Transverse colon (tissue), 4 donors: ENCODE results near the gene GRAPL. TPM values are rescaled to one million over a fixed set of nuclear protein-coding genes. Genes with fewer than 3 reads are reported as not detected.
"Not testable (repeated sequence)": the region's sequence is repeated elsewhere in the genome, so short reads cannot be mapped to it uniquely, and the experiment has no call there.

Source experiments
- DNase-seq: peaks from one replicate; pipeline ENCODE4 v3.0.0-alpha.2; 2019
- H3K27ac ChIP-seq, 4 donors: fragments of 200-600 bp; sonication (generic); 2 replicates each; pipeline ENCODE4 v1.5.1; 2016 to 2018; ENCODE audit warnings: inconsistent platforms in 4 of 4
- H3K27me3 ChIP-seq: fragments of 200-600 bp; sonication (generic); 2 replicates; pipeline ENCODE4 v1.5.1; 2017; ENCODE audit warnings: inconsistent platforms
- H3K36me3 ChIP-seq, 4 donors: fragments of 200-600 bp; sonication (generic); 2 replicates each; pipeline ENCODE4 v1.5.1; 2017 to 2019; ENCODE audit warnings: inconsistent platforms in 4 of 4
- H3K4me1 ChIP-seq, 4 donors: fragments of 200-600 bp; sonication (generic); 2 replicates each; pipeline ENCODE4 v1.5.1; 2017 to 2020; ENCODE audit warnings: inconsistent platforms in 4 of 4
- H3K4me3 ChIP-seq, 4 donors: fragments of 200-600 bp; sonication (generic); 1 replicate in 1 of 4; 2 replicates in 3 of 4; pipeline versions ENCODE4 v1.5.1 to v1.6.1; 2017 to 2019; ENCODE audit warnings: inconsistent platforms in 4 of 4
- H3K9me3 ChIP-seq, 2 donors: fragments of 200-600 bp; sonication (generic); 2 replicates each; pipeline ENCODE4 v1.5.1; 2017 to 2019; ENCODE audit warnings: inconsistent platforms in 2 of 2
- WGBS, 2 donors: methylation state at CpG; one replicate each; pipeline ENCODE4 v1.1.5; 2018; ENCODE audit warnings: low coverage in 1 of 2; 5-methylcytosine and 5-hydroxymethylcytosine counted together
- in situ Hi-C, 4 donors: fragments of 200-750 bp; cut with MboI; loops; one replicate each; pipeline versions ENCODE4 v1.15.0 to v1.15.1; 2017; ENCODE audit warnings: low sequenced_read_pairs in 3 of 4, low pct_ligation_motif_present in 1 of 4, low pct_unique_long_range_greater_than_20kb in 1 of 4
- intact Hi-C: fragments of 100-400 bp; cut with DNase I; formaldehyde crosslinking; loops from one replicate; pipeline ENCODE4 v1.15.1; 2023; ENCODE audit warnings: low total_unique reads
- total RNA-seq, 4 donors: library from RNA; depleted of rRNA; stranded (reverse); fragments of >200 nt; gene quantifications; one replicate each; pipeline ENCODE4 v1.1.0, GENCODE V29; 2016
- TF ChIP-seq, protein P1 (sequence below), 5 experiments: fragments of 200-600 bp in 3 of 5; fragments of 450-650 bp in 2 of 5; sonication (generic) in 3 of 5; IDR thresholded peaks; 1 replicate in 2 of 5; 2 replicates in 3 of 5; pipeline ENCODE4 v1.5.1; 2016 to 2017; ENCODE audit warnings: antibody characterized with exemption in 5 of 5, inconsistent platforms in 3 of 5, mild to moderate bottlenecking in 2 of 5, moderate library complexity in 1 of 5

The GRAPL gene
- total RNA-seq, 4 donors from 2014 or later: 2.2 to 4.1 TPM; not detected in 2

DNA sequence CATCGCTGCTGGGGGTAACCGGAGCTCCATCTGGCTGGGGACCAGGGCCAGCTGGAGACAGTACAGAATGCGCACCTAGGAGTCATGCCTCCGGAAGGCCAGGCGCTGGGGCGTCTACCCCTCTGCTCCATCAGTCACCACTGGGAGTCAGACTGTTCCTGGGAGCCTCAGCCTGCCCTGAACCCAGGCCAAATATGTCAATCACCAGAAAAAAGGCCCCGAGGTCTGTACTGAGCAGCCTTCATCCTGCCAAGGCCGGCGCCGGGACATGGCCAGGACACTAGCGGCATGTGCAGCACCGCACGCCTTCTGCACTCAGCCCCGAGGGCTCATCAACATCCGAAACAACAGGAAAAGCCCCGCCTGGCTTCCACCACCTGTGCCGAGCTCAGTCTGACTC, 8.7 kb downstream of the GRAPL start:
- H3K4me3 ChIP-seq, H3K9me3 ChIP-seq, in situ Hi-C loops, DNase-seq, H3K27me3 ChIP-seq, intact Hi-C loops, H3K27ac ChIP-seq, H3K4me1 ChIP-seq, H3K36me3 ChIP-seq: not testable (repeated sequence)
- WGBS, 2 donors: no CpG with 5 or more reads among the region's 17 CpGs

GRCh38 chr17:19136605-19137004, 9.2 kb downstream of the GRAPL start:
- H3K36me3 ChIP-seq, H3K4me3 ChIP-seq, intact Hi-C loops, H3K4me1 ChIP-seq, H3K9me3 ChIP-seq, DNase-seq, H3K27me3 ChIP-seq, in situ Hi-C loops, H3K27ac ChIP-seq: not testable (repeated sequence)
- WGBS, 2 donors: no CpG with 5 or more reads among the region's 6 CpGs

- H3K4me1 ChIP-seq, in situ Hi-C loops, H3K4me3 ChIP-seq, H3K9me3 ChIP-seq, intact Hi-C loops, DNase-seq, H3K36me3 ChIP-seq, H3K27ac ChIP-seq, H3K27me3 ChIP-seq: not testable (repeated sequence)
- no CpG with 5 or more reads among the region's 6 CpGs for WGBS, 2 donors
Observed at GRCh38 chr17:19137959-19138358, 10.6 kb downstream of the GRAPL start.

DNA sequence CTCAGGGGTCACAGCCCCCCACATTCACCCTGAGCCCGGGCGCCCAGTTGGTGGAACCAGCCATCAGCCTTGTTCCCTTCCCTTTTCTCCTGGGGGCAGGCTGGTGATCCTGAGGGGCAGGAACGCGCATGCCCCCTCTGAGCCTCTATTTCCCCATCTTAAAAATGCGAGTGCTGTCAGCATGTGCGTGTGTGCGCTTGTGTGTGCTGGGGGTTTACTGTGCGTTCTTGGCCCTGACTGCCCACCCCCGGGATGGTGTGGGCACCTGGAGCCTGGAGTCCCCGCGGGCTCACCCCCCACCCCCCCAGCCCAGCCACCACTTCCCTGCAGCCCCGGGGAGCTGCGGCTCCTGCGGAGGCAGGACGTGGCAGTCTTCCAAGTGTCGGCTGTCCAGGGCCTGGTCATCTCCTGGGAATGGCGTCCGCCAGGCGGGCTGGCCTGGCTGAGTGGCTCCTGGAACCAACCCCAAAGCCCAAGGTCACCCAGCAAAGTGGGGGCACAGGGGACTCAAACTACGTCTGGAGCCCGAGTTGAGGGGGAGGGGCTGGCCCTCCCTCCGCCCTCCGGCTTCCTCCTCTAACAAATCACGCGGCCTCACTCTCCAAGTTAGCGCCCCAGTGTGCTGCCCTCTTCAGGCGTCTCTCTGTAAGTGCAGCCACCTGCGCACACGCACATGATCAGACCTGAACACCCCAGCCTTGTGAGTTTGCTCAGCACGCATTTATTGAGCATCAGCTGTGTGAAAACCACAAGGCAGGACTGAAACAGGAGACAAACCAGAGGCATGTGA, 14.2 kb downstream of the GRAPL start:
- DNase-seq, H3K27ac ChIP-seq, H3K27me3 ChIP-seq, H3K4me3 ChIP-seq, in situ Hi-C loops, intact Hi-C loops, H3K4me1 ChIP-seq, H3K36me3 ChIP-seq, H3K9me3 ChIP-seq: not testable (repeated sequence)
- no CpG with 5 or more reads among the region's 30 CpGs for WGBS, 2 donors

- TF ChIP-seq, protein P1, sequence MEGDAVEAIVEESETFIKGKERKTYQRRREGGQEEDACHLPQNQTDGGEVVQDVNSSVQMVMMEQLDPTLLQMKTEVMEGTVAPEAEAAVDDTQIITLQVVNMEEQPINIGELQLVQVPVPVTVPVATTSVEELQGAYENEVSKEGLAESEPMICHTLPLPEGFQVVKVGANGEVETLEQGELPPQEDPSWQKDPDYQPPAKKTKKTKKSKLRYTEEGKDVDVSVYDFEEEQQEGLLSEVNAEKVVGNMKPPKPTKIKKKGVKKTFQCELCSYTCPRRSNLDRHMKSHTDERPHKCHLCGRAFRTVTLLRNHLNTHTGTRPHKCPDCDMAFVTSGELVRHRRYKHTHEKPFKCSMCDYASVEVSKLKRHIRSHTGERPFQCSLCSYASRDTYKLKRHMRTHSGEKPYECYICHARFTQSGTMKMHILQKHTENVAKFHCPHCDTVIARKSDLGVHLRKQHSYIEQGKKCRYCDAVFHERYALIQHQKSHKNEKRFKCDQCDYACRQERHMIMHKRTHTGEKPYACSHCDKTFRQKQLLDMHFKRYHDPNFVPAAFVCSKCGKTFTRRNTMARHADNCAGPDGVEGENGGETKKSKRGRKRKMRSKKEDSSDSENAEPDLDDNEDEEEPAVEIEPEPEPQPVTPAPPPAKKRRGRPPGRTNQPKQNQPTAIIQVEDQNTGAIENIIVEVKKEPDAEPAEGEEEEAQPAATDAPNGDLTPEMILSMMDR (IDR thresholded peaks at IDR 0.05): peak in 2 of 5 experiments; percentile 22 to 44
- H3K4me1 ChIP-seq, H3K9me3 ChIP-seq, H3K4me3 ChIP-seq, in situ Hi-C loops, intact Hi-C loops, H3K36me3 ChIP-seq, H3K27ac ChIP-seq, H3K27me3 ChIP-seq: not testable (repeated sequence)
- peak; percentile 70 for DNase-seq
- WGBS, 2 donors: no CpG with 5 or more reads among the region's 4 CpGs
Observed at GRCh38 chr17:19142419-19142818, 15.0 kb downstream of the GRAPL start.

GRCh38 chr17:19143097-19143777, 15.8 kb downstream of the GRAPL start:
- H3K9me3 ChIP-seq, H3K27me3 ChIP-seq, in situ Hi-C loops, H3K27ac ChIP-seq, DNase-seq, H3K36me3 ChIP-seq, intact Hi-C loops, H3K4me1 ChIP-seq, H3K4me3 ChIP-seq: not testable (repeated sequence)
- no CpG with 5 or more reads among the region's 5 CpGs for WGBS, 2 donors

- in situ Hi-C loops, H3K9me3 ChIP-seq, DNase-seq, H3K27me3 ChIP-seq, H3K4me3 ChIP-seq, intact Hi-C loops, H3K27ac ChIP-seq, H3K36me3 ChIP-seq, H3K4me1 ChIP-seq: not testable (repeated sequence)
- 54% methylated on average over 2 of the region's 5 CpGs; no CpG with 5 or more reads in 1 of the 2 donors for WGBS, 2 donors
Observed at GRCh38 chr17:19144373-19144772, 17.0 kb downstream of the GRAPL start.

GRCh38 chr17:19145471-19145870, 18.1 kb downstream of the GRAPL start:
- in situ Hi-C loops: not testable (repeated sequence)

GRCh38 chr17:19150678-19151615, 23.6 kb downstream of the GRAPL start:
- no CpG with 5 or more reads among the region's 9 CpGs for WGBS, 2 donors
- intact Hi-C loops, H3K27ac ChIP-seq, H3K36me3 ChIP-seq, in situ Hi-C loops, DNase-seq, H3K4me1 ChIP-seq, H3K9me3 ChIP-seq, H3K4me3 ChIP-seq, H3K27me3 ChIP-seq: not testable (repeated sequence)

More at GRCh38 chr17:19145471-19145870, 18.1 kb downstream of the GRAPL start:
- H3K4me3 ChIP-seq, H3K4me1 ChIP-seq, H3K27ac ChIP-seq, H3K36me3 ChIP-seq, DNase-seq, intact Hi-C loops, H3K9me3 ChIP-seq, H3K27me3 ChIP-seq: not testable (repeated sequence)
- WGBS, 2 donors: no CpG with 5 or more reads among the region's 11 CpGs
